ENCODE results near the gene MLLT3.

DNA sequence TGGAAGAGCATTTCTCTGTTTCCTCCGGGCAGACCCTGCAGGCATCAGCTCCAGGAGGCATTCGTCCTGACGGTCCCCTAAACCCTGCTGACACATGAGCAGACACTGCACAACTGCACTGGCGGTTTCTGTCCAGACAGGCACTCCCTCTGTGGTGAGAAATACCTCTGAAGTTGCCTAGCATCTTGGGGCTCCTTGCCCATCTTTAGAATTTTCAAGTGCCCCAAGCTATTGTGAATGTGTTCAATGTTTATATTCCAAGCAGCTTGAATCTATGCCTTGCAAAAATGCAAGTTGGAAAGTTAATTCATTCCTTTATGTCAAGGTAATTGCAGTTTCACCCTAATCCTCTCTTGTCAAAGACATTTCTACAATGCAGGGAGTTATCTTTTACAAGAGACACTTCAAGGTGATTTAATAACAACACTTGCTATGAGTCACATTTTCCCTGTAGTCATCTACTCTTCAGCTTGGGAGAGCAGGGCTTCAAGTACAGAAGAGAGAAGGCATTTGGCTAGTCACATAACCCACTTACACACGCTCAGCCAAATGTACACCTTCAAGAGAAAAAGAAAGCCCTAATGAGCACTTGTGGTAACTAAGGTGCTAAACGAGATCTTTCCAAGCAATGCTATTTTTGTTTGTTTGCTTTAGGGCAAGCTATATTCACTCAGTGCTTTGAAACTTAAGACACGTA, 302.5 kb downstream of the MLLT3 start:
- TF ChIP-seq POLR2A (IDR thresholded peaks at IDR 0.05) (no peak), EP300 (IDR thresholded peaks at IDR 0.05; ENCODE audit: low read depth) (no peak)
- TF ChIP-seq, protein P1, sequence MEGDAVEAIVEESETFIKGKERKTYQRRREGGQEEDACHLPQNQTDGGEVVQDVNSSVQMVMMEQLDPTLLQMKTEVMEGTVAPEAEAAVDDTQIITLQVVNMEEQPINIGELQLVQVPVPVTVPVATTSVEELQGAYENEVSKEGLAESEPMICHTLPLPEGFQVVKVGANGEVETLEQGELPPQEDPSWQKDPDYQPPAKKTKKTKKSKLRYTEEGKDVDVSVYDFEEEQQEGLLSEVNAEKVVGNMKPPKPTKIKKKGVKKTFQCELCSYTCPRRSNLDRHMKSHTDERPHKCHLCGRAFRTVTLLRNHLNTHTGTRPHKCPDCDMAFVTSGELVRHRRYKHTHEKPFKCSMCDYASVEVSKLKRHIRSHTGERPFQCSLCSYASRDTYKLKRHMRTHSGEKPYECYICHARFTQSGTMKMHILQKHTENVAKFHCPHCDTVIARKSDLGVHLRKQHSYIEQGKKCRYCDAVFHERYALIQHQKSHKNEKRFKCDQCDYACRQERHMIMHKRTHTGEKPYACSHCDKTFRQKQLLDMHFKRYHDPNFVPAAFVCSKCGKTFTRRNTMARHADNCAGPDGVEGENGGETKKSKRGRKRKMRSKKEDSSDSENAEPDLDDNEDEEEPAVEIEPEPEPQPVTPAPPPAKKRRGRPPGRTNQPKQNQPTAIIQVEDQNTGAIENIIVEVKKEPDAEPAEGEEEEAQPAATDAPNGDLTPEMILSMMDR (IDR thresholded peaks at IDR 0.05) = no peak
